Vagina (tissue), 2 donors: Measurements from ENCODE around the gene ARHGAP20. TPM values are rescaled to one million over a fixed set of nuclear protein-coding genes. Genes with fewer than 3 reads are reported as not detected.

Experiments used
- DNase-seq, 2 donors: peaks; one replicate each; pipeline ENCODE4 v3.0.0-alpha.2; 2017; ENCODE audit errors: extremely low spot score in 2 of 2
- H3K27ac ChIP-seq: fragments of 200-600 bp; sonication (generic); one replicate; pipeline ENCODE4 v1.5.1; 2019
- H3K27me3 ChIP-seq: fragments of 200-600 bp; sonication (generic); one replicate; pipeline ENCODE4 v1.5.1; 2019
- H3K36me3 ChIP-seq, 2 donors: fragments of 200-600 bp; sonication (generic); one replicate each; pipeline ENCODE4 v1.5.1; 2017 to 2019
- H3K4me1 ChIP-seq: fragments of 200-600 bp; sonication (generic); one replicate; pipeline ENCODE4 v1.5.1; 2019
- H3K4me3 ChIP-seq, 2 donors: fragments of 200-600 bp; sonication (generic); 1 replicate in 1 of 2; 2 replicates in 1 of 2; pipeline ENCODE4 v1.5.1; 2016 to 2019
- H3K9me3 ChIP-seq: fragments of 200-600 bp; sonication (generic); one replicate; pipeline ENCODE4 v1.5.1; 2019
- CTCF ChIP-seq, 3 experiments: fragments of 450-650 bp in 2 of 3; fragments of 200-600 bp in 1 of 3; sonication (generic) in 1 of 3; IDR thresholded peaks; one replicate each; pipeline ENCODE4 v1.5.1; 2017 to 2019; ENCODE audit warnings: antibody characterized with exemption in 3 of 3, mild to moderate bottlenecking in 2 of 3, moderate library complexity in 2 of 3
- POLR2A ChIP-seq, 2 donors: fragments of 450-650 bp; IDR thresholded peaks; one replicate each; pipeline ENCODE4 v1.6.1; 2017; ENCODE audit warnings: antibody characterized with exemption in 2 of 2, mild to moderate bottlenecking in 2 of 2, moderate library complexity in 2 of 2
- POLR2AphosphoS5 ChIP-seq, 2 donors: sonication (generic); formaldehyde crosslinking; IDR thresholded peaks; one replicate each; pipeline ENCODE4 v1.9.0; 2017; ENCODE audit warnings: antibody characterized with exemption in 2 of 2, mild to moderate bottlenecking in 2 of 2, low read depth in 1 of 2; ENCODE audit not compliant: insufficient read depth in 1 of 2
- intact Hi-C: fragments of 100-400 bp; cut with DNase I; formaldehyde crosslinking; loops from one replicate; pipeline ENCODE4 v1.15.1; 2023
- total RNA-seq: library from RNA; depleted of rRNA; stranded (reverse); fragments of >200 nt; gene quantifications from one replicate; pipeline ENCODE4 v1.2.3, GENCODE V29; 2016

The ARHGAP20 gene
- total RNA-seq, 1 donor from 2014 or later, result 3.4 TPM

GRCh38 chr11:110691926-110692325, 20.3 kb downstream of the ARHGAP20 start:
- Histone ChIP-seq H3K36me3 (peaks cover 0 to 7% of the 10 kb centered on the region in 2 donors), H3K4me1 (no peaks in the 10 kb centered on the region), H3K27ac (no peak overlapping the region), H3K4me3 (no peak overlapping the region), H3K27me3 (no peaks in the 10 kb centered on the region), H3K9me3 (no peaks in the 10 kb centered on the region)
- intact Hi-C loops, result no loop called here
- no peak for TF ChIP-seq CTCF (IDR thresholded peaks at IDR 0.05)
- no peak for TF ChIP-seq POLR2AphosphoS5 (IDR thresholded peaks at IDR 0.05; ENCODE audit: insufficient read depth in 1 of 2, low read depth in 1 of 2)
- no peak for TF ChIP-seq POLR2A (IDR thresholded peaks at IDR 0.05)
- no peak for DNase-seq

- Histone ChIP-seq H3K9me3 (no peaks in the 10 kb centered on the region), H3K4me3 (no peak overlapping the region), H3K27ac (no peak overlapping the region), H3K27me3 (no peaks in the 10 kb centered on the region), H3K36me3 (peaks cover 0 to 7% of the 10 kb centered on the region in 2 donors), H3K4me1 (no peaks in the 10 kb centered on the region)
- intact Hi-C loops, result no loop called here
- TF ChIP-seq CTCF (IDR thresholded peaks at IDR 0.05), result no peak
- no peak for DNase-seq
Measured at GRCh38 chr11:110689306-110689705, 22.9 kb downstream of the ARHGAP20 start.

- no peaks in the 10 kb centered on the region for H3K9me3 ChIP-seq
- TF ChIP-seq CTCF (IDR thresholded peaks at IDR 0.05) (no peak), POLR2AphosphoS5 (IDR thresholded peaks at IDR 0.05; ENCODE audit: insufficient read depth in 1 of 2, low read depth in 1 of 2) (no peak), POLR2A (IDR thresholded peaks at IDR 0.05) (no peak)
- H3K27me3 ChIP-seq, result no peaks in the 10 kb centered on the region
- H3K4me1 ChIP-seq, result no peaks in the 10 kb centered on the region
- H3K27ac ChIP-seq, result no peak overlapping the region
- DNase-seq, result no peak
- no peak overlapping the region for H3K4me3 ChIP-seq
- H3K36me3 ChIP-seq, result no peaks in the 10 kb centered on the region
- intact Hi-C loops, result no loop called here
Measured at GRCh38 chr11:110679323-110679975, 32.8 kb downstream of the ARHGAP20 start.

- H3K4me1 ChIP-seq, result no peaks in the 10 kb centered on the region
Measured at GRCh38 chr11:110675548-110675947, 36.7 kb downstream of the ARHGAP20 start.

More at GRCh38 chr11:110675548-110675947, 36.7 kb downstream of the ARHGAP20 start:
- Histone ChIP-seq H3K27ac (no peak overlapping the region), H3K27me3 (no peaks in the 10 kb centered on the region), H3K9me3 (no peaks in the 10 kb centered on the region), H3K36me3 (no peaks in the 10 kb centered on the region), H3K4me3 (no peak overlapping the region)
- no peak for DNase-seq
- intact Hi-C loops, result no loop called here
- TF ChIP-seq POLR2A (IDR thresholded peaks at IDR 0.05) (no peak), CTCF (IDR thresholded peaks at IDR 0.05) (no peak), POLR2AphosphoS5 (IDR thresholded peaks at IDR 0.05; ENCODE audit: insufficient read depth in 1 of 2, low read depth in 1 of 2) (no peak)
